Measurements from ENCODE around the gene MOCOS.

DNA sequence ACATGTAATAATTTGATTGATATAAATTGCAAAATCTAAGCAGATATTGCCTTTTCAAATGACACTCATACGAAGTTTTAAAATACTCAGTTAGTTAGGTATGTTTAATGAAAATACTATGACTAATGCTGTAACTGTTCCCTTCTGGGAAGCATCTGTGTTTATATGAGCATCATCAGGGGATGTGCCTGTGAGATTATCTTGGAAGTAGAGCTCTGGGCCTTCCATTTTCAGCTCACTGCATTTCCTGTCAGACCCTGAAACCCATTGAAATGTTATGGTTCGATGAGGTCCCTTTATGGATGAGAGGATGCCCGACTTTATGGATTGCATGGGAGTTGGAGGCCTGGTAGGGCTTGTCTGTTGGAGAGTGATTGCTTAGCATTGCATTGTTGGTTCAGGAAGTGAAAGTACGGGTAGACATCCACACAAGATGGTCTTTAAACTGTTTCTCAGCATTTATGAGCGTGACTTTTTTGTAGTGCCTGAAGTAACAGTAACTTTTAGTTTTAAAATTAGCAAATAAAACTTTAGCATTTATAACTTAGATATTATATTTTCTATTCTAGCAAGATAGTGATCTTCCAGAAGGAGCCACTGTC, 28.9 kb upstream of the MOCOS start:
- TF ChIP-seq, protein P1, sequence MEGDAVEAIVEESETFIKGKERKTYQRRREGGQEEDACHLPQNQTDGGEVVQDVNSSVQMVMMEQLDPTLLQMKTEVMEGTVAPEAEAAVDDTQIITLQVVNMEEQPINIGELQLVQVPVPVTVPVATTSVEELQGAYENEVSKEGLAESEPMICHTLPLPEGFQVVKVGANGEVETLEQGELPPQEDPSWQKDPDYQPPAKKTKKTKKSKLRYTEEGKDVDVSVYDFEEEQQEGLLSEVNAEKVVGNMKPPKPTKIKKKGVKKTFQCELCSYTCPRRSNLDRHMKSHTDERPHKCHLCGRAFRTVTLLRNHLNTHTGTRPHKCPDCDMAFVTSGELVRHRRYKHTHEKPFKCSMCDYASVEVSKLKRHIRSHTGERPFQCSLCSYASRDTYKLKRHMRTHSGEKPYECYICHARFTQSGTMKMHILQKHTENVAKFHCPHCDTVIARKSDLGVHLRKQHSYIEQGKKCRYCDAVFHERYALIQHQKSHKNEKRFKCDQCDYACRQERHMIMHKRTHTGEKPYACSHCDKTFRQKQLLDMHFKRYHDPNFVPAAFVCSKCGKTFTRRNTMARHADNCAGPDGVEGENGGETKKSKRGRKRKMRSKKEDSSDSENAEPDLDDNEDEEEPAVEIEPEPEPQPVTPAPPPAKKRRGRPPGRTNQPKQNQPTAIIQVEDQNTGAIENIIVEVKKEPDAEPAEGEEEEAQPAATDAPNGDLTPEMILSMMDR (IDR thresholded peaks at IDR 0.05): no peak
- no peak for TF ChIP-seq POLR2A (IDR thresholded peaks at IDR 0.05)

All from body of pancreas (tissue), 4 donors.